WTC11 (cell line): ENCODE measurements around the gene ZFPM1.

Experiments used
- CTCF ChIP-seq: fragments of 200-600 bp; IDR thresholded peaks from 2 replicates; pipeline ENCODE4 v1.8.0; 2022; ENCODE audit warnings: antibody characterized with exemption
- FOXP4 ChIP-seq: sonication (generic); formaldehyde crosslinking; IDR thresholded peaks from 2 replicates; pipeline ENCODE4 v1.8.0; 2022; ENCODE audit warnings: mild to moderate bottlenecking, missing genetic modification reagents
- RORB ChIP-seq: fragments of 250-450 bp; sonication (Bioruptor Pico); IDR thresholded peaks from 2 replicates; pipeline ENCODE4 v1.9.0; 2021; ENCODE audit warnings: mild to moderate bottlenecking
- ZNF416 ChIP-seq: fragments of 250-450 bp; sonication (Bioruptor Pico); IDR thresholded peaks from 2 replicates; pipeline ENCODE4 v1.9.0; 2021; ENCODE audit warnings: mild to moderate bottlenecking, inconsistent platforms

GRCh38 chr16:88439706-88440105 is 13.4 kb upstream of the ZFPM1 start:
- TF ChIP-seq CTCF, result no peak
- no peak for TF ChIP-seq ZNF416
- no peak for TF ChIP-seq RORB (CRISPR knock-in tag)
- no peak for TF ChIP-seq FOXP4 (CRISPR knock-in tag)
